Psoas muscle (tissue), 8 donors: Measurements from ENCODE around the gene COL4A2. TPM values are rescaled to one million over a fixed set of nuclear protein-coding genes. Genes with fewer than 3 reads are reported as not detected.

ENCODE experiments used
- ATAC-seq, 4 donors: fragments of 200-7000 bp; cut with Tn5 transposase; one replicate each; pipeline ENCODE4 v1.9.1; 2020; ENCODE audit warnings: moderate library complexity in 3 of 4, mild to moderate bottlenecking in 2 of 4
- DNase-seq, 2 donors: peaks; one replicate each; pipeline ENCODE4 v3.0.0-alpha.2; 2020
- H3K27ac ChIP-seq: fragments of 200-600 bp; one replicate; pipeline ENCODE4 v1.8.0; 2022
- H3K27me3 ChIP-seq, 3 donors: fragments of 200-600 bp in 1 of 3; one replicate each; pipeline versions ENCODE4 v1.6.1 to v1.8.0; 2013 to 2022; ENCODE audit warnings: low read length in 2 of 3, mild to moderate bottlenecking in 2 of 3, moderate library complexity in 1 of 3; ENCODE audit not compliant: insufficient read depth in 3 of 3
- H3K36me3 ChIP-seq, 2 donors: fragments of 200-600 bp in 1 of 2; one replicate each; pipeline versions ENCODE4 v1.6.1 to v1.8.0; 2013 to 2022; ENCODE audit warnings: low read depth in 1 of 2, mild to moderate bottlenecking in 1 of 2, moderate library complexity in 1 of 2; ENCODE audit not compliant: insufficient read depth in 1 of 2
- H3K4me1 ChIP-seq: fragments of 200-600 bp; one replicate; pipeline ENCODE4 v1.8.0; 2022
- H3K4me3 ChIP-seq: fragments of 200-600 bp; one replicate; pipeline ENCODE4 v1.8.0; 2022; ENCODE audit warnings: mild to moderate bottlenecking
- H3K9me3 ChIP-seq: fragments of 200-600 bp; one replicate; pipeline ENCODE4 v1.8.0; 2022
- WGBS, 3 donors: extraction: QIAGEN DNeasy Blood & Tissue Kit; methylation state at CpG; one replicate each; pipeline versions ENCODE4 v1.1.6 to v1.1.7; 2013; 5-methylcytosine and 5-hydroxymethylcytosine counted together
- intact Hi-C, 2 donors: fragments of 100-400 bp; cut with DNase I; formaldehyde crosslinking; loops; one replicate each; pipeline versions ENCODE4 v1.11.0 to v1.14.2; 2022
- polyA plus RNA-seq, 3 donors: library from polyadenylated mRNA; stranded (reverse); fragments of 200-250 nt; gene quantifications; one replicate each; pipeline ENCODE4 v1.2.3, GENCODE V29; 2013
- total RNA-seq, 4 donors: library from RNA; stranded (reverse); fragmentation: NEBNext Ultra II Directional in 2 of 4; extraction: Animal tissue kit (Norgen Biotek cat#: 25700) in 2 of 4; gene quantifications; one replicate each; pipeline versions ENCODE4 v1.2.1 to v1.2.4, GENCODE V29; 2021 to 2023
- TF ChIP-seq, protein P1 (sequence below): fragments of 200-600 bp; IDR thresholded peaks from one replicate; pipeline ENCODE4 v1.8.0; 2022; ENCODE audit warnings: antibody characterized with exemption
- donor health status: healthy with polysubstance abuse.
- donor health status: DM: no; HTN: no; CAD: no; lungs with moderate emphysema.
- donor health status: Bipolar disorder and iron deficiency.
- donor health status: healthy.
- donor health status: DM: yes; HTN: yes; CAD: no.
- donor health status: DM: no; HTN: no; CAD: no.
- donor health status: DM: no; HTN: no; CAD: no.
- donor health status: DM: yes; HTN: yes; CAD: no.

COL4A2 gene
- total and polyA plus RNA-seq, 7 donors: 25.8 to 84.5 (median 57.8) TPM

DNA sequence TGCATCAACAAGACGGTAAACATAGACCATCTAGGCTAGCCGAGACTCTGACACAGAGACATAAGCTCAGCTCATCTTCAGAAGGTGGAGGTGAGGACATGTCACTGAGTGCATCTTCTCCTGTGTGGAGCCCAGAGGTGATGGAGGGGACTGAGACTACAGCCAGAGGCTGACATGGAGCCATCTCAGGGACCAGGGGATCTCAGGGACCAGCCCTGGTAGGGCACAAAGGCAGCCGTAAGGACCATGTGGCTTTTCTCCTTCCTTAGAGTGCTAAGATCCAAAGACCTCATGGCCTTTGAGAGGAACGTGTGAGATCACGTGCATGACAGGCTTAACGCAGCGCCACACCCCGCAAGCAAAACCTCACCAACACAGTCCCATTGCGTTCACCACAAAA, 127.5 kb downstream of the COL4A2 start:
- TF ChIP-seq, protein P1, sequence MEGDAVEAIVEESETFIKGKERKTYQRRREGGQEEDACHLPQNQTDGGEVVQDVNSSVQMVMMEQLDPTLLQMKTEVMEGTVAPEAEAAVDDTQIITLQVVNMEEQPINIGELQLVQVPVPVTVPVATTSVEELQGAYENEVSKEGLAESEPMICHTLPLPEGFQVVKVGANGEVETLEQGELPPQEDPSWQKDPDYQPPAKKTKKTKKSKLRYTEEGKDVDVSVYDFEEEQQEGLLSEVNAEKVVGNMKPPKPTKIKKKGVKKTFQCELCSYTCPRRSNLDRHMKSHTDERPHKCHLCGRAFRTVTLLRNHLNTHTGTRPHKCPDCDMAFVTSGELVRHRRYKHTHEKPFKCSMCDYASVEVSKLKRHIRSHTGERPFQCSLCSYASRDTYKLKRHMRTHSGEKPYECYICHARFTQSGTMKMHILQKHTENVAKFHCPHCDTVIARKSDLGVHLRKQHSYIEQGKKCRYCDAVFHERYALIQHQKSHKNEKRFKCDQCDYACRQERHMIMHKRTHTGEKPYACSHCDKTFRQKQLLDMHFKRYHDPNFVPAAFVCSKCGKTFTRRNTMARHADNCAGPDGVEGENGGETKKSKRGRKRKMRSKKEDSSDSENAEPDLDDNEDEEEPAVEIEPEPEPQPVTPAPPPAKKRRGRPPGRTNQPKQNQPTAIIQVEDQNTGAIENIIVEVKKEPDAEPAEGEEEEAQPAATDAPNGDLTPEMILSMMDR: no peak
- Histone ChIP-seq H3K9me3 (no peaks in the 10 kb centered on the region), H3K4me1 (peaks cover 15% of the 10 kb centered on the region), H3K27ac (no peak overlapping the region), H3K4me3 (no peak overlapping the region), H3K27me3 (no peaks in the 10 kb centered on the region), H3K36me3 (peaks cover 0 to 54% of the 10 kb centered on the region in 2 donors)
- ATAC-seq (no peak), DNase-seq (no peak)
- 88 to 91% (median 89%) methylated on average over 9 of the region's 9 CpGs for WGBS, 3 donors
- intact Hi-C loops: loop anchor here in 1 of 2 donors (5.0 kb wide), 1 partner anchor 212 kb away; no protein-coding TSS in a partner anchor

DNA sequence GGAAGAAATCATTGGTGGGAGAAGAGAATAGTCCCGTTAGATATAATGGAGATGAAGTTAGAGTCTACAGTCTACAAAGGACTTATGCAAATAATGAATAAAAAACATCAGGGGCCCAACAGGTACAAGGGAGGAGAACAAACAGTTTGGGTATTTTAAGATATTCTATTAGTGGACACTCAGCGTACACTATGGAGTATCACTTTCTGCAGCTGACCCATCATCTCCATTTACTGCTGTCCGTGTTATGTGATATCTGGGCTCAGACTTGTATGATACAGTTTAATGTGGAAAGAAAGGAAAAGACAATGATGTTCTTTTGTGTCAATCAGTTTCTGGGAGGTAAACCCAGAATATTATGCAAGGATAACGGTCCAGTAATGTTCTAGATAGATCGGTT, 128.2 kb downstream of the COL4A2 start:
- intact Hi-C loops: no loop called here
- Histone ChIP-seq H3K27me3 (no peaks in the 10 kb centered on the region), H3K9me3 (no peaks in the 10 kb centered on the region), H3K4me1 (peaks cover 15% of the 10 kb centered on the region), H3K36me3 (peaks cover 2 to 52% of the 10 kb centered on the region in 2 donors), H3K4me3 (no peak overlapping the region), H3K27ac (no peak overlapping the region)
- 57 to 68% (median 57%) methylated on average over 5 of the region's 5 CpGs for WGBS, 3 donors
- DNase-seq: no peak
- TF ChIP-seq, protein P1: no peak
- peak in 1 of 4 donors; percentile 47 for ATAC-seq

DNA sequence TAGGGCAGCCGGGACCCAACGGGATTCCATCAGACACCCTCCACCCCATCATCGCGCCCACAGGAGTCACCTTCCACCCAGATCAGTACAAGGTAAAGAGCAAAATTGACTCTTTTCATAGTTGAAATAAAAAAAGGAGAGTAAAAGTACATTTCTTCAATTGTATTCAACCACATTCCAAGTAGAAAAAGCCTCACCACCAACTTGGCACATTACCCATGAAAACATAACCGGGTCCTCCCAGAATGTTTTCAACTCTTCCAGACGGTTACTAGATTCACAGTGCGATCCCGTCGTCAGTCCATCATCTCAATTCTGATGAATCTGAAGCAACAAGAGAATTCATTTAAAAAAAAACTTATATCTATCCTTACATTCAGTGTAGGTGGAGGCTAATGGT, 129.2 kb downstream of the COL4A2 start:
- Histone ChIP-seq H3K4me1 (peaks cover 15% of the 10 kb centered on the region), H3K27ac (no peak overlapping the region), H3K27me3 (no peaks in the 10 kb centered on the region), H3K4me3 (no peak overlapping the region), H3K36me3 (peaks cover 2 to 55% of the 10 kb centered on the region in 2 donors), H3K9me3 (no peaks in the 10 kb centered on the region)
- ATAC-seq: no peak
- no peak for DNase-seq
- WGBS, 3 donors: 87 to 93% (median 87%) methylated on average over 9 of the region's 9 CpGs
- TF ChIP-seq, protein P1: no peak
- intact Hi-C loops: no loop called here

DNA sequence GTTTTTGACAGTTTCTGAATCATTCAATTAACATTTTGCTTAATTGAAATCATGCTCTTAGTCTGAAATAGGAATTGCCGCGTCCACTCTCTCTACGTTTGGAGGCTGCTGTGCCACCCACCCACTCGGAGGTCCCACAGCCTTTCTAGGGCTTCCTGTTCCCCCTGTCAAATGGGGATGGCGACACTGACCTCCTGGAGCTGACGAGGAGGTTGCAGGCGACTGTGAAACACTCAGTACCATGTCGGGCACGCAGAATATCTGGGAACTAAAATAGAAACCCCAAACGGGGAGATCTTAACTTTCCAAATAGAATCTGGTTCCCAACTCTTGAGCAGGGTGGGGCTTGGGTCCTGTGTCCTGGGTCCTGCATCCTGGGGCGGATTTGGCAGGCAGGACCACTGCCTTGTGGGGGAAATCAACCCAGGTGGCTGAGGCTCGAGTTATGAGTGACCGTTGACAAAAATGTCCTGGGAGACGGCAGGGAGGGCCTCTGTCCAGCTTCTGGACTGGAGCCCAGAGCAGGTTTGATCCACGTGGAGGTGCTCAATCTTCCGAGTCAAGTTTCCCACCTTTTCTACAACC, 129.8 kb downstream of the COL4A2 start:
- peaks cover 10% of the 10 kb centered on the region for H3K4me1 ChIP-seq
- TF ChIP-seq, protein P1: no peak
- H3K4me3 ChIP-seq: no peak overlapping the region
- intact Hi-C loops: no loop called here
- H3K9me3 ChIP-seq: no peaks in the 10 kb centered on the region
- ATAC-seq (no peak), DNase-seq (no peak)
- no peak overlapping the region for H3K27ac ChIP-seq
- H3K27me3 ChIP-seq: no peaks in the 10 kb centered on the region
- peaks cover 2 to 55% of the 10 kb centered on the region in 2 donors for H3K36me3 ChIP-seq
- WGBS, 3 donors: 50 to 76% (median 60%) methylated on average over 16 of the region's 16 CpGs

DNA sequence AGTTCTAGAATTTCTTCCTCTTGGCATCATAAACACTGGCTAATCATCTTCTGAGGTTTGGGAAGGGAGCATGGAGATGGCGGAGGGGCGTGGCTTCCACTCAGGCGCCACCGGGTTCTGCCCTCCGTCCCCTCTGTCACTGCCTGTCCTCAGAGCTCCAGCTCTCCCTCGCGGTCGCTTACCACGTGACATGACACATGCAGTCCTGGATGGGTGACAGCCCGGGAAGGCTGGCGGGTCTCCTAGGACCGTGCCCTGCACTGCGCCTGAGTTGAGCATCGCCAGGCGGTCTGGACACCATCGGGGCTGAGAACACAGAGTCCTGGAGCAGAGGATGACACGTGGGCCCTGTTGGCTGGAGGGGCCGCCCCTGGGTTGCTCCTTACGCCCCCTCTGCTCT, 131.1 kb downstream of the COL4A2 start:
- peak in 1 of 4 donors; percentile 22 for ATAC-seq
- Histone ChIP-seq H3K27me3 (no peaks in the 10 kb centered on the region), H3K9me3 (no peaks in the 10 kb centered on the region), H3K36me3 (peaks cover 2 to 55% of the 10 kb centered on the region in 2 donors), H3K27ac (no peak overlapping the region), H3K4me3 (no peak overlapping the region), H3K4me1 (peaks cover 6% of the 10 kb centered on the region)
- WGBS, 3 donors: 80 to 88% (median 88%) methylated on average over 19 of the region's 19 CpGs
- TF ChIP-seq, protein P1: no peak
- intact Hi-C loops: no loop called here
- DNase-seq: no peak
